CD4-positive, alpha-beta T cell treated with Interleukin-4 for 4 hours (primary cell): ENCODE data around the gene LAMC2.
"Not testable (repeated sequence)": the region's sequence is repeated elsewhere in the genome, so short reads cannot be mapped to it uniquely, and the experiment has no call there.

Experiments
- DNase-seq: peaks from one replicate; pipeline ENCODE4 v3.0.0-alpha.2; 2020

LAMC2 gene

DNA sequence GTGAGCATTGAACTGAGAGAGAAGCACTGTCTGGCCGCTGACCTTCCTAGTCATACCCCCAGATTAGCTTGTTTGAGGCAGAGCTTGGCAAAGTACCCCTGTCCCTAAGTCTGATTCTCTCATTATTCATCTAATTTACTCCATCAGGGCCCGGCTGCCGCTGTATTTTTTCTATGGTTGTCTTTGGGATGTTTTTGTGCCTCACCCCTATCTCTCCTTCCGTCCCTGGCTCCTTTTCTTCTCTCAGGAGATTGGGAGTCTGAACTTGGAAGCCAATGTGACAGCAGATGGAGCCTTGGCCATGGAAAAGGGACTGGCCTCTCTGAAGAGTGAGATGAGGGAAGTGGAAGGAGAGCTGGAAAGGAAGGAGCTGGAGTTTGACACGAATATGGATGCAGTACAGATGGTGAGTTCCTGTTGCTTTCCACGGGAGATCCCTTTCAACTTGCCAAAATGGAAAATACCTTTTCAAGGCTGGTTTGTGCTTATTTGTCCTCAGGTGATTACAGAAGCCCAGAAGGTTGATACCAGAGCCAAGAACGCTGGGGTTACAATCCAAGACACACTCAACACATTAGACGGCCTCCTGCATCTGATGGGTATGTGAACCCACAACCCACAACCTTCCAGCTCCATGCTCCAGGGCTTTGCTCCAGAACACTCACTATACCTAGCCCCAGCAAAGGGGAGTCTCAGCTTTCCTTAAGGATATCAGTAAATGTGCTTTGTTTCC, 53.9 kb downstream of the LAMC2 start:
- no peak for DNase-seq

DNA sequence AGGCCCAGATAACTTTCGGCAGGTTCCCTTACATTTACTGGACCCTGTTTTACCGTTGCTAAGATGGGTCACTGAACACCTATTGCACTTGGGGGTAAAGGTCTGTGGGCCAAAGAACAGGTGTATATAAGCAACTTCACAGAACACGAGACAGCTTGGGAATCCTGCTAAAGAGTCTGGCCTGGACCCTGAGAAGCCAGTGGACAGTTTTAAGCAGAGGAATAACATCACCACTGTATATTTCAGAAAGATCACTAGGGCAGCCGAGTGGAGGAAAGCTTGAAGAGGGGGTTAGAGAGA, 54.4 kb downstream of the LAMC2 start:
- DNase-seq: no peak

DNA sequence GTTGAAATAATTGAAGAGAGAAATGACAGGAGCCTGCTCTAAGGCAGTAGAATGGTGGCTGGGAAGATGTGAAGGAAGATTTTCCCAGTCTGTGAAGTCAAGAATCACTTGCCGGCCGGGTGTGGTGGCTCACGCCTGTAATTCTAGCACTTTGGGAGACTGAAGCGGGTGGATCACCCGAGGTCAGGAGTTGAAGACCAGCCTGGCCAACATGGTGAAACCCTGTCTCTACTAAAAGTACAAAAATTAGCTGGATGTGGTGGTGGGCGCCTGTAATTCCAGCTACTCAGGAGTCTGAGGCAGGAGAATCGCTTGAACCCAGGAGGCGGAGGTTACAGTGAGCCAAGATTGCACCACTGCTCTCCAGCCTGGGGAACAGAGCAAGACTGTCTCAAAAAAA, 54.8 kb downstream of the LAMC2 start:
- DNase-seq: not testable (repeated sequence)

DNA sequence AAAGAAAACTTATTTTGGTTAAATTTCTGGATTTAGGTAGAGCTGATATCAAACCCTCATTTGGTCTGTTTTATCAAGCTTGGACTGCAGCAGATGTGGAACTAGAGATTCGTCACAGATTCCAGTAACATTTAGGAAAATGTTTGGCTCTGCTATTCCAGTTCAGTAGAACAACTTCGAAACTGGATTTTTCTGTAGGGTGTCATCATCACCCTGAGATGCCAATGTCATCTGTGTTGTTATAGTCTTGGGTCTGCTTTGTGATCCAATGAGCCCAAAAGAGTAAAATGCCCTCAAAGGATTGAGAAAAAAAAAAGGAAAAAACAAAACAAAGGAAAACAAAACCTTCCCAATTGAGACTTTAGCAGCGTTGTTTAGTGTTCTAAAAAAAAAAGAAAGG, 55.4 kb downstream of the LAMC2 start:
- no peak for DNase-seq

DNA sequence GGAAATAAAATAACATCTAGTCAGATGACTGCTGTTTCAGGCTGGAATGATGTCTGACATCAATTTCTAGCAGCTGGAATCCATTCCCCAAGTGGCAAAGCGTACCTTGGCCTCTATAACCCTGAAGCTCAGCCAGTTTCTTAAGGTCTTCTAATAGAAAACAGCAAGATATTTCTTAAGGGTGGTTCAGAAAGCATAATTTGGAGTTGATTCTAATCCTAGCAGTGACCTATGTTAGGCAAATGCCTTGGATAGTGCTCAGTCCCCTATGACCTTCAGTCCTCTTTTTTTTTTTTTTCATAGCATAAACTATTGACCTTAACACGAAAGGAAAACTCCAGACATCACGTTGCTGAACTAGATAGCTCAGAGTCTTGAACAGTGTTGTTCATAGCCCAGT, 56.5 kb downstream of the LAMC2 start:
- no peak for DNase-seq

DNA sequence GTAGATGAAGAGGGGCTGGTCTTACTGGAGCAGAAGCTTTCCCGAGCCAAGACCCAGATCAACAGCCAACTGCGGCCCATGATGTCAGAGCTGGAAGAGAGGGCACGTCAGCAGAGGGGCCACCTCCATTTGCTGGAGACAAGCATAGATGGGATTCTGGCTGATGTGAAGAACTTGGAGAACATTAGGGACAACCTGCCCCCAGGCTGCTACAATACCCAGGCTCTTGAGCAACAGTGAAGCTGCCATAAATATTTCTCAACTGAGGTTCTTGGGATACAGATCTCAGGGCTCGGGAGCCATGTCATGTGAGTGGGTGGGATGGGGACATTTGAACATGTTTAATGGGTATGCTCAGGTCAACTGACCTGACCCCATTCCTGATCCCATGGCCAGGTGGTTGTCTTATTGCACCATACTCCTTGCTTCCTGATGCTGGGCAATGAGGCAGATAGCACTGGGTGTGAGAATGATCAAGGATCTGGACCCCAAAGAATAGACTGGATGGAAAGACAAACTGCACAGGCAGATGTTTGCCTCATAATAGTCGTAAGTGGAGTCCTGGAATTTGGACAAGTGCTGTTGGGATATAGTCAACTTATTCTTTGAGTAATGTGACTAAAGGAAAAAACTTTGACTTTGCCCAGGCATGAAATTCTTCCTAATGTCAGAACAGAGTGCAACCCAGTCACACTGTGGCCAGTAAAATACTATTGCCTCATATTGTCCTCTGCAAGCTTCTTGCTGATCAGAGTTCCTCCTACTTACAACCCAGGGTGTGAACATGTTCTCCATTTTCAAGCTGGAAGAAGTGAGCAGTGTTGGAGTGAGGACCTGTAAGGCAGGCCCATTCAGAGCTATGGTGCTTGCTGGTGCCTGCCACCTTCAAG, 57.3 kb downstream of the LAMC2 start:
- DNase-seq: no peak

DNA sequence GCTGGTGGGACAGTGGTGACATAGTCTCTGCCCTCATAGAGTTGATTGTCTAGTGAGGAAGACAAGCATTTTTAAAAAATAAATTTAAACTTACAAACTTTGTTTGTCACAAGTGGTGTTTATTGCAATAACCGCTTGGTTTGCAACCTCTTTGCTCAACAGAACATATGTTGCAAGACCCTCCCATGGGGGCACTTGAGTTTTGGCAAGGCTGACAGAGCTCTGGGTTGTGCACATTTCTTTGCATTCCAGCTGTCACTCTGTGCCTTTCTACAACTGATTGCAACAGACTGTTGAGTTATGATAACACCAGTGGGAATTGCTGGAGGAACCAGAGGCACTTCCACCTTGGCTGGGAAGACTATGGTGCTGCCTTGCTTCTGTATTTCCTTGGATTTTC, 58.4 kb downstream of the LAMC2 start:
- no peak for DNase-seq

DNA sequence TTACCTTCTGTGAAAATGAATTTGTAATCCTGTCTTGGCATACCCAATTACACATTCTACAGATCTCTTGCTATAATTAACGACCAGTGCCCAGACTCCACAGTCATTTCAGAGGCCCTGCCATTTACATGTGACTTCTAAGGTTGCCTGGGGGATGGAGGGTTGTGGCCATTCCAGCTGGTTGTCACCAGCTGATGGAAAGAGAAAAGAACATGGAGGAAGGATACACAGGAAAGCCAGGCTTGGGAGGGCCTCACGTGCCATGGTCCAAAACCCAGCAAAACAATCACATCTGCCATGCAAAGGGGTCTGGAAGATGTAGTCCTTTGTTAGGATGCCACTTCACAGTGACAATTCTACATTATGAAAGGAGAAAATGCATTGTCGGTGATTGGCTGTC, 59.3 kb downstream of the LAMC2 start:
- DNase-seq: no peak

DNA sequence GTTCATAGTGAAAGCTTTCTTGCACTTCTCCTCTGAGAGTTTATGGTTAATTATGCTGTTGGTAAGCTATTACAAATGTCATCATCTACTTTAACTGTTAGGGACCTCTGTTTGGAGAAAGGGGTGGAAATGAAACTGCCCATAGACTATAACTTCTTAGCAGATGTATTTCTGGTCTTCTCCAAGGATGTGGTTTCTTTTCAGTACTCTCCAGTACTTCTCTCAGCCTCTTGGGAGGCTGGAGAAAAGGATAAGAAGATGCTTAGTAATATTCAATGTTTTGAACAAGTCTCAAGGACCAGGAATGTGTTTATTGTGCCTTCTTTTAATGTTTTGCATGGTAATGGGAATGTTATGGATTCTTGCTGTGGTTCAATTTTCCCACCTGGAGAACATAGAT, 60.4 kb downstream of the LAMC2 start:
- no peak for DNase-seq

DNA sequence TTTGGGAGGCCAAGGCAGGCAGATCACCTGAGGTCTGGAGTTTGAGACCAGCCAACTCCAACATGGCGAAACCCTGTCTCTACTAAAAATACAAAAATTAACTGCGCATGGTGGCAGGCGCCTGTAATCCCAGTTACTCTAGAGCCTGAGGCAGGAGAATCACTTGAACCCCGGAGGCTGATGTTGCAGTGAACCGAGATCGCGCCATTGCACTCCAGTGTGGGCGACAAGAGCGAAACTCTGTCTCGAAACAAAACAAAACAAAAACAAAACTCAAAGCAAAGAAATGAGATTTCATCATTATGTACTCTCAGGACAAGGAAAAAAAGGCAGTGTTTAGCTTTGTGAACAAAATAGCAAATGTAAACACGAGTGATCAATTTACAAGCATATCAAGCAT, 61.0 kb downstream of the LAMC2 start:
- DNase-seq: no peak

DNA sequence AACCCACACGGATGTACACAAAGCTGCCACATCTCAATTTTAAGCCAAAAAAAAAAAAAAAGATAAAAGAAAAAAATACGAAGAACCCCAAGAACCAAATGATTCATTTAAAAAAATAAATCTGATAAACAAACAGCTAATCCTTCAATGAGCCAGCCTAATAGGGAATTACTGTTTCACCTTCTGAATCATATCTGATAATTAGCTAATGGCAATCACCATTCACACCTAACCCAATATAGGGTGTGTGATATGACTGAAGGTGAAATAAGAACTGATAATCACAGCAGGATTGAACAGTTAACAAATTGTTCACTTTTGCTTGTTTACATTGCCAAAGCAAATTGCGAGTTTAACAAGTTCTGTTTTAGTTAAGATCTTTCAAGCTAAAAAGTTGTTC, 61.4 kb downstream of the LAMC2 start:
- DNase-seq: no peak

DNA sequence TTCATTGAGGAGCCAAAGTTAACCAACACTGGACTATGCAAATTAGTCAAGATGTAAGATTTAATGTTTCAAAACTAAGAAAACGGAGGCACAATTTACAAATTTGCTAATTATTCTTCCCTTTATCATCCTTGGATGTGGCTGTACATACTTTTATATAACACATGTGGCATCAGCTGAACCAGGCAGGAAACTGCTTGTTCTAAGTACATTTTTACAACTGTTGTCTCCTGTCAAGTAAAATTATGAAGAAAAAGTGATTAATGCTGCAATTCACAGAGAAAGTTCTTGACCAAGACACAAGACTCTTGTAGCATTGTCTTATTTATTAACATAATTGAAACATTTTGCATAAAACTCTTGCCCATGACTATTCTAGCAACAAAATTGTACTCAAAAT, 61.9 kb downstream of the LAMC2 start:
- no peak for DNase-seq

DNA sequence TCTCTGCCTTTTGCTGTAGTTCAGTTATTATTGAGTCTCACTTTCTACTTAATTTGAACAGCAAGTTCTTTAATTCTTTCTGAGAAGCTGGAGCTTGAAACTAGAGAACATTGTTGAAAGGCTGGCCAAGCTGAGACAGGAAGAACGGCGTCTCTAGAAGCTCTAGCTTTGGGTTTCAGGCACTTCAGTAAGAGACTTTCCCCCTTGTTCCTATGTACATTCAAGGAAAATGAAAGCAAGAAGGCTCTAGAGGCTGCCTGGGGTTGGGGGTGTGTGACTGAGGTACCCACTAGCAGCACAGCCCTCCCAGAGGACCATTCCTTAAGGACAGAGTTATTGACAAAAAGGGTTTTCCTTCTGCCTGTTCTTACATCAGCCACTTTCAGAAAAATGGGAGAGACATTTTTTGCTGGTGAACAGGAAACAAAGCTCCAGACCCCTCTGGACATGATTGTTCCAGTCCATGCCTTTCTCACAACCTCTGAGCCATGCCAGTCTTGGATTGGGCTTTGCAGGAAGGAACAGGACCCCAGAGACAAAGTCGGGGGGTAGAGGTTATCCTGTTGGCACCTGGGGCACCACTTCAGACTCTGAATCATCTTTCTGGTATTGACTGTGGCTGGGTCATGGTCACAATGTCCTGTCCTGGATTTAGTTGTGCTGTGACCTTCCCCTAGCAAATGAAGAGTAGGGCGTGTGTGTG, 63.1 kb downstream of the LAMC2 start:
- DNase-seq: no peak

DNA sequence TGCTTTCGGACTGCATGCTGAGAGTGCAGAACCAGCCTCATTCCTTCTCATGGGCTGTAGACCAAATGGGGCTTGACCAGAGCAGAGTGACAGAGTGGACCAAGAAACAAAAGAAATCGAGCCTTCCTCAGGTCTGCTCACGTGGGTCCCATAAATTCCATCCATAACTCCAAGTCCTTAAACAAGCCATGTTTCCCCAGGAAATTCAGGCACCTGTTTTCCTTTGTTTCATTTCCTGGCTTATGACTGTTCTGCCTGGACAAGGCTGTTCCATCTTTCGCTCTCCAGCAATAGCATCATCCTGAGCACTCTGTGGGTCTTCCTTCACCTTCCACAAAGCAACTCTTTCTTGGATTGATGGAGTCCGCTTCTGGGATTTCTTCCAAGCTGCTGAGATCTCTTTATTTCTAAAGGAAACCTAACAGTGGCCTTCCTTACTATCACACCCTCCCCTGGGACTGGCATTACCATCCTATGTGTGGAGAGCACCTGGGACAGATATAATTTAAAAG, 63.9 kb downstream of the LAMC2 start:
- DNase-seq: no peak

DNA sequence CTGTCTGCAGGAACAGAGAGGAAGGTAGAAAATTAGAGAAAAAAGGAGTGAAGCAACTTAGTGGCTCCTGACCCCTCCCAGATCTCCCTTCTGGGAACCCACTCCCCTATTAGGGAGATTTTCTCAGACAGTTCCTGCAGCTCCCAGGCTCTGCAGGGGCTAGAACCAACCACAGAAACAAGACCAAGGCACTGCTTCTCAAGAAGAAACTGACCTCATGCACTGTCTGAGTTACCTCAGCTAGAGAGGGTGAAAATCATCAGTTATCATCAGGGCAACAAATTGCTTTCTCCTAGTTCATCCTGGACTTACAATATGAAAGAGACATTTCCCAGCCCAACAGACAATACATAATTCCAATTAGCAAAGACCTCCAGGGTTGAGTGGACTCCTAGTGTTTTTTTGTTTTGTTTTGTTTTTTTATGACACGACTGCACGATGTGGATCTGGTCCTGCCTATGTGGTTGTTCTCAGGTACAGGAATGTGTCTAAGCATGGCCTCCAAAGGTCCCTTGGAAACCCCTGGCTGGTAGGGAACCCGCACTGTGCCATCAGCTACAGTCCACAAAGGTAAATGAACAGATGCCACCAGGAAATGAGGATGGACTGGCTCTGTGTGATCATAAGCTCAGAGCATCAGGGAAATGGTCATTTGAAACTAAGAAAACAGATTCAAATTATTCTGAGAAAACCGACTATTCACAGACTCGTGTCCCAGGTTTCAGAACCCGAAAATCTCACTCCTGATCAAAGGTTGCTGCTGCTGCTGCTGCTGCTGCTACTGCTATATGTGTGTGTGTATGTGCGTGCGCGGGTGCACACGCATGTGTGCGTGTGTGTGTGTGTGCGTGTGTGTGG, 65.3 kb downstream of the LAMC2 start:
- DNase-seq: no peak

DNA sequence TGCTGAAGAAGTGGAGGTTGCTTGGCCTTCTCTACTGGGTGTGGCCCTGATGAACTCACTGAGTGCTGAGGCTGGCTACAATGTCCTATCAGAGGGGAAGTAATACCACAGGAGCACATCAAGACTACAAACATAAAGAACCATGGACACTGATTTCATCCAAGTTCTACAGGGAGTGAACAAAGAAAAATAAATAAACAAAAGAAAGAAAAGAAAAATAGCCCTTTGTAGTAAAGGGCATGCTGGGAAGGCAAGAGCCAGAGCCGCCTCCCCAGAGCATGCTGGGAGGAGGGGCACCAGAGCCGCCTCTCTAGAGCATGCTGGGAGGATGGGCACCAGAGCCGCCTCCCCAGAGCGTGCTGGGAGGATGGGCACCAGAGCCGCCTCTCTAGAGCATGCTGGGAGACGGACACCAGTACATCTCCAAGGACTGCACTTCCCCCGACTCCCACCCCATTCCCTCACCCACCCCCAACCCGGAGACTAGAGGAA, 65.9 kb downstream of the LAMC2 start:
- no peak for DNase-seq

DNA sequence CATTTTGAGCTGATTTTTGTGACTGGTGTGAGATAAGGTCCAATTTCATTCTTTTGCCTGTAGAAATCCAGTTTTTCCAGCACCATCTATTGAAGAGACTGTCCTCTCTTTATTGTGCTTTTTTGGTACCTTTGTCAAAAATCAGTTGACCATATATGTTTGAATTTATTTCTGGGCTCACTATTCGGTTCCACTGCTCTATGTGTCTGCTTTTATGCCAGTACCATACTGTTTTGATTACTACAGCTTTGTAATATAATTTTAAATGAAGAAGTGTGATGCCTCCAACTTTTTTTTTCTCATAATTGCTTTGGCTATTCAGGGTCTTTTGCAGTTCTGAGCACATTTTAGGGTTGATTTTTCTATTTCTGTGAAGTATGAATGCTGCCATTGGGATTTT, 69.0 kb downstream of the LAMC2 start:
- DNase-seq: no peak

DNA sequence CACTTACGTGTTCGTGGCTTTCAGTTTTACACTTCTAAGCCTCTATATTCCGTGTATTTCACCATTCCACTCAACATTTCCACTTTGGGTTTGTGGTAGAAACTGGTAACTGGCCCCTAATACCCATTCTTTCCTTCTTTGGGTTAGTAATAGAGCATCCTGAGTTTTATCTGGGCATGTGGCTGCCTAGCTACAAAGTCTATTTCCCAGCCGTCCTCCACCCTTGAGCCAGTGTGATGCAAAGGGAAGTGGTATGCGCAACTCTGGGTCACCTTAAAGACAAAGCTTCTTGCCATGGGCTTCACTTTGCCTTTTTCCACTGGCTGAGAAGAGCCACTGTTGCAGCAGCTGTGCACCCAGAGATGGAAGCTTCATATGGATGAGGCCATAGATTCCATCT, 73.9 kb downstream of the LAMC2 start:
- no peak for DNase-seq

DNA sequence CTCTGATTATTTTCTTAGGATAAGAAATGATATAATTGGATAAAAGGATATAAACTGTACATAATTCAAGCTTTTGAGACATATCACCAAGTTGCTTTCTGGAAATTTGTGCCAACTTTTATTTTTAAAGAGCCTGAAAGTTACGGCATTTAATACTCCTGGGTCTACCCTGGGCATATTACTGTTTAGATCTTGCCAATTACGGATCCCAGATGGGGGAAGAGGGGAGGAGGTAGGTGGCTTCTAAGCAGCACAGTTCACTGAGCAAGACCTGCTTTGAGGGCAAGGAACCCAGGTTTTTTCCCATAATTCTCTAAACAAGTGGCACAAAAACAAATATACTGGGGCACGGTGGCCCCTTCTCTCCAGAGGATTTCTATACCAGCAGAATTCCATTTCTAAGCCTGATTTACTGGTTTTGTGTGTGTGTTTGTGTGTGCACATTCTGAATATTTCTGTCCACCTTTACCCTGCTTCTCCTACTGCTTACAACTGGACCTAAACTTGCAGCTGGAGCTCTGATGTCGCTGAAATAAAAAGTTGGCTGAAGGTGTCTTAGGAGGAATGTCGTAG, 76.7 kb downstream of the LAMC2 start:
- no peak for DNase-seq

DNA sequence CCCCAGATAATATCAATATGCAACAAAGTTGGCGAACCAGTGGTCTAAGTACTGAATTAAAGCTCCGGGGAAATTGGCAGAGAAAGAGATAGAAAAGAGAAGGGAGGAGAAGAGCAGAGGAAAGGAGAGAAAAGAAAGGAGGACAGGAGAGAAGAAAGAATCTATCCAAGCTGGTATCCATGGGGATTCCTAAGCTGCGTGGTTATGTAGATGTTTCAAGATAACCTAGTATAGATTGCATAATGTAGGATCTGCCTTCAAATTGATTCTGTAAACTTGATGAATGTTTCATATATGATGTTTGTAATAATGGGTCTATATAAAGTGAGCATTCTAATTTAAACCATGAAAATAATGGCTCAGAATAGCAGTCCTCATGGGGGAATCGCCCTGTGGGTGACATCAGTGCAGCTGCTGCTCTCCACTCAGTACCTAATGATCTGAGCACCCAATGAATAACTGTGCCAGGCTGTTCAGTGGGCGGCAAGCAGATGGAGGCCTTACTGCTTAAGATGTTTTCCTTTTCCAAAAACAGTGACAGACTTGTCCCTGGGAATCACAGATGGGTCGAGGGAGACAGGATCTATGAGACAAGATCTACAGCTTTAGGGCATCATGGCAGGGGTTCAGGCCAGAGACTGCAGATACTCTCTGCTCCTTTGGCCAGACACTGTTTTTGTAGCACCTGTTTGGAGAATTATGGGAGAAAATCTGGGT, 78.0 kb downstream of the LAMC2 start:
- DNase-seq: no peak

DNA sequence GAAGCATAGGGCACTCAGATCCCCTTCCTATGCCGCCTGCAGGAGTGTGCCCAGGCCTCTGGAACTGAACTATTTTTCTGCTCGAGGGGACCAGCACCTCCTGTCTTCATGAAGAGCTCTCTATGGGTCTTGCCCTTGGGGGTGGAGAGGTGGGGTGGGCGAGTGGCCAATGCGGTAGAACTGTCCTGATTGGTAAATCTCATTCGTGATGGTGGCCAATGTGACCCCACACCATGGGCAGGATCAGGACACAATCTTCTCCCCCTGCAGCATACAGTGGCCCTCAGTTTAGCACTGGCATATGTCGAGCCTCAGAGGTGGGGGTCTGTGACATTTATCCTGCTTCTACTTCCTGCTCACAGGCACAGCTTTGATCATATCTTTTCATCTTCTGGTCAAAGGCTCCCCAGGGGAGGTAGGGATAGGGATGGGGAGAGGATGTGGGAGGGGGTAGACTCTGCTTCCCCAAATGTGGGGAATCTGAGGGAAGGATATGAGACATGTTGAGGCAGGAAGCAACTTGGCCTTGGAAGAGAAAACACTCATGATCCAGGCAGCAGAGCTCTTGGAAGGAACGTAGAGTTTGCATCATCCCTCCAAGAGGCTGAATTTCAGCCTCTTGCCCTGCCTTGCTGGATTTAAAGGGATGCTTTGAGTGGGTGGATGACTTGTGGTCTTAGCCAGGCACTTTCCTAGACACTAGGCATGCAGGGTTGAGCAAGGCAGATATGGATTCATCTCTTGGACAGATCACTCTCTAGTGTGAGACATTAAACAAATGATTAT, 81.8 kb downstream of the LAMC2 start:
- no peak for DNase-seq
